Neural progenitor cell (in vitro differentiated cells): ENCODE measurements around the gene CEP131.

ENCODE experiments used
- CTCF ChIP-seq: fragments of 200-600 bp; sonication (generic); IDR thresholded peaks from 2 replicates; pipeline ENCODE4 v1.5.1; 2017; ENCODE audit warnings: antibody characterized with exemption, mild to moderate bottlenecking
- EZH2 ChIP-seq: fragments of 200-600 bp; sonication (generic); IDR thresholded peaks from 2 replicates; pipeline ENCODE4 v1.6.1; 2017; ENCODE audit warnings: antibody characterized with exemption, mild to moderate bottlenecking, moderate library complexity

- no peak for TF ChIP-seq EZH2
- no peak for TF ChIP-seq CTCF
Observed at GRCh38 chr17:81173052-81173761, 49.6 kb downstream of the CEP131 start.
